HepG2 (cell line): ENCODE data around the gene WTAP. TPM values are rescaled to one million over a fixed set of nuclear protein-coding genes. Genes with fewer than 3 reads are reported as not detected.
A peak's percentile ranks its signal among the peaks of the same experiment; 100 is the strongest.

ENCODE experiments used
- FOXP4 ChIP-seq: sonication (generic); formaldehyde crosslinking; IDR thresholded peaks from 2 replicates; pipeline ENCODE4 v1.4.0; 2020; ENCODE audit warnings: missing genetic modification reagents
- GATAD1 ChIP-seq: IDR thresholded peaks from 2 replicates; pipeline ENCODE4 v1.6.1; 2016; ENCODE audit warnings: missing genetic modification reagents, missing compliant biosample characterization
- NR2F6 ChIP-seq, 2 experiments: IDR thresholded peaks; 2 replicates each; pipeline ENCODE4 v1.6.1; 2016; ENCODE audit warnings: antibody characterized with exemption in 1 of 2, mild to moderate bottlenecking in 1 of 2
- PRDM10 ChIP-seq: sonication (generic); formaldehyde crosslinking; IDR thresholded peaks from 2 replicates; pipeline ENCODE4 v1.4.0; 2020; ENCODE audit warnings: low read depth, missing genetic modification reagents
- RERE ChIP-seq: IDR thresholded peaks from 2 replicates; pipeline ENCODE4 v1.6.1; 2016; ENCODE audit warnings: low read depth, missing genetic modification reagents, missing compliant biosample characterization
- SATB2 ChIP-seq: sonication (generic); formaldehyde crosslinking; IDR thresholded peaks from 2 replicates; pipeline ENCODE4 v1.5.0; 2020; ENCODE audit warnings: missing genetic modification reagents
- YEATS2 ChIP-seq: sonication (generic); formaldehyde crosslinking; IDR thresholded peaks from 2 replicates; pipeline ENCODE4 v1.4.0; 2020; ENCODE audit warnings: missing genetic modification reagents, borderline replicate concordance
- ZBTB10 ChIP-seq: sonication (generic); formaldehyde crosslinking; IDR thresholded peaks from 2 replicates; pipeline ENCODE4 v1.4.0; 2020; ENCODE audit warnings: missing genetic modification reagents, borderline replicate concordance
- ZMAT3 ChIP-seq: sonication (generic); formaldehyde crosslinking; conservative IDR thresholded peaks from 2 replicates; pipeline ENCODE4 v1.7.0; 2021; ENCODE audit warnings: missing genetic modification reagents
- ZNF496 ChIP-seq: sonication (generic); formaldehyde crosslinking; IDR thresholded peaks from 2 replicates; pipeline ENCODE4 v1.8.1; 2023; ENCODE audit warnings: mild to moderate bottlenecking, moderate library complexity, missing genetic modification reagents; ENCODE audit not compliant: insufficient replicate concordance
- ZNF776 ChIP-seq: sonication (generic); formaldehyde crosslinking; IDR thresholded peaks from 2 replicates; pipeline ENCODE4 v1.4.0; 2020; ENCODE audit warnings: mild to moderate bottlenecking, missing genetic modification reagents
- ZNF878 ChIP-seq: sonication (generic); formaldehyde crosslinking; IDR thresholded peaks from 2 replicates; pipeline ENCODE4 v1.8.1; 2023; ENCODE audit warnings: mild to moderate bottlenecking, missing genetic modification reagents, moderate library complexity
- ZNF891 ChIP-seq: sonication (generic); formaldehyde crosslinking; IDR thresholded peaks from 2 replicates; pipeline ENCODE4 v1.5.0; 2020; ENCODE audit warnings: mild to moderate bottlenecking, missing genetic modification reagents
- ZSCAN20 ChIP-seq: sonication (generic); formaldehyde crosslinking; IDR thresholded peaks from 2 replicates; pipeline ENCODE4 v1.4.0; 2020; ENCODE audit warnings: missing genetic modification reagents, mild to moderate bottlenecking, borderline replicate concordance
- polyA plus RNA-seq, 8 experiments: library from polyadenylated mRNA; depleted of rRNA in 3 of 8; stranded (reverse) in 7 of 8; unstranded in 1 of 8; fragments of >200 nt; fragmentation: Illumina TruSeq in 4 of 8; extraction: Trizol in 4 of 8; gene quantifications; 2 replicates each; pipeline versions ENCODE4 v1.2.1 to v1.2.3, GENCODE V29; 2011 to 2016; ENCODE audit warnings: low read depth in 4 of 8, missing spikeins in 1 of 8, mixed read lengths in 1 of 8; ENCODE audit not compliant: insufficient read depth in 1 of 8
- total RNA-seq, 5 experiments: library from RNA; depleted of rRNA; stranded (reverse); fragments of >200 nt; fragmentation: Illumina TruSeq; extraction: Trizol; gene quantifications; 2 replicates each; pipeline ENCODE4 v1.2.3, GENCODE V29; 2016; ENCODE audit warnings: low read depth in 1 of 5

The WTAP gene
- total and polyA plus RNA-seq, 2 of the 13 experiments (the other 11 are each of a cell fraction or from before 2014, with no cell fraction given) = 31.6 to 167 TPM

GRCh38 chr6:159693894-159694545, 33.3 kb upstream of the WTAP start (continued):
- TF ChIP-seq RERE (no peak), ZSCAN20 (CRISPR knock-in tag) (0 out of 2 replicates have a peak, but pooled peaks have one; percentile 16), ZBTB10 (CRISPR knock-in tag) (no peak), YEATS2 (CRISPR knock-in tag) (peak; percentile 44; the same call in 1 of the 2 replicates), ZNF891 (0 out of 2 replicates have a peak, but pooled peaks have one; percentile 7), PRDM10 (CRISPR knock-in tag) (peak; percentile 89), ZNF776 (CRISPR knock-in tag) (0 out of 2 replicates have a peak, but pooled peaks have one; percentile 32), FOXP4 (CRISPR knock-in tag) (peak; percentile 79), SATB2 (CRISPR knock-in tag) (peak; percentile 71; the same call in 1 of the 2 replicates), ZNF878 (CRISPR knock-in tag) (peak; percentile 80), ZNF496 (CRISPR knock-in tag) (no peak), NR2F6 (IDR thresholded peaks at IDR 0.05) (no peak; the same call in none of the 2 replicates), NR2F6 (CRISPR knock-in tag; IDR thresholded peaks at IDR 0.05) (peak; percentile 43; the same call in 1 of the 2 replicates), ZMAT3 (CRISPR knock-in tag) (peak; percentile 21; the same call in 1 of the 2 replicates), GATAD1 (peak; percentile 65)
